GM13976 (cell line): ENCODE results near the gene VEGFB.

ENCODE experiments used
- DNase-seq: peaks from one replicate; pipeline ENCODE4 v3.0.0; 2012; ENCODE audit warnings: low spot score
- CTCF ChIP-seq: IDR thresholded peaks from 2 replicates; pipeline ENCODE4 v1.5.1; 2012; ENCODE audit warnings: borderline replicate concordance, mild to moderate bottlenecking; ENCODE audit not compliant: insufficient read depth; ENCODE audit errors: extremely low read depth, missing control alignments, control extremely low read depth
- in situ Hi-C: fragments of 300-500 bp; cut with MboI; formaldehyde crosslinking; loops from one replicate; pipeline ENCODE4 v1.12.0; 2022; ENCODE audit warnings: low sequenced_read_pairs, mixed read lengths, inconsistent platforms; ENCODE audit not compliant: unreplicated experiment

The VEGFB gene

GRCh38 chr11:64276653-64277431, 42.5 kb downstream of the VEGFB start:
- in situ Hi-C loops = loop anchor here (25.0 kb wide), 1 partner anchor 290 kb away; the partner anchor contains the start of gene OTUB1
- TF ChIP-seq CTCF = no peak
- no peak for DNase-seq

GRCh38 chr11:64278576-64279190, 44.3 kb downstream of the VEGFB start:
- no peak for TF ChIP-seq CTCF
- in situ Hi-C loops = loop anchor here (25.0 kb wide), 1 partner anchor 291 kb away; the partner anchor contains the start of gene OTUB1
- no peak for DNase-seq

GRCh38 chr11:64281957-64282770, 47.8 kb downstream of the VEGFB start:
- TF ChIP-seq CTCF = no peak
- in situ Hi-C loops = loop anchor here (25.0 kb wide), 1 partner anchor 295 kb away; the partner anchor contains the start of gene OTUB1
- DNase-seq = no peak

GRCh38 chr11:64283092-64283491, 48.7 kb downstream of the VEGFB start:
- TF ChIP-seq CTCF = no peak
- no peak for DNase-seq
- in situ Hi-C loops = loop anchor here (25.0 kb wide), 1 partner anchor 296 kb away; the partner anchor contains the start of gene OTUB1

GRCh38 chr11:64284048-64284961, 49.9 kb downstream of the VEGFB start, which contains the start of gene BAD:
Gene BAD (minus strand): TSS chr11:64284665. CDS start chr11:64284368, 297 bp downstream.
- peak; percentile 99 for DNase-seq
- in situ Hi-C loops = loop anchor here (25.0 kb wide), 1 partner anchor 297 kb away; the partner anchor contains the start of gene OTUB1
- no peak for TF ChIP-seq CTCF
